Fibroblast of skin of back (primary cell): ENCODE results near the gene KMT2C.

Experiments used
- DNase-seq: peaks from one replicate; pipeline ENCODE4 v3.0.0-alpha.2; 2013

Gene KMT2C

GRCh38 chr7:152097330-152097729 lies 338.5 kb downstream of the KMT2C start:
- no peak for DNase-seq

GRCh38 chr7:152095771-152096170 lies 340.0 kb downstream of the KMT2C start:
- DNase-seq = no peak

- no peak for DNase-seq
These were observed 342.1 kb downstream of the KMT2C start for GRCh38 chr7:152093717-152094116.

GRCh38 chr7:152090747-152091146 lies 345.1 kb downstream of the KMT2C start:
- no peak for DNase-seq

GRCh38 chr7:152089183-152089582 lies 346.6 kb downstream of the KMT2C start:
- no peak for DNase-seq

DNA sequence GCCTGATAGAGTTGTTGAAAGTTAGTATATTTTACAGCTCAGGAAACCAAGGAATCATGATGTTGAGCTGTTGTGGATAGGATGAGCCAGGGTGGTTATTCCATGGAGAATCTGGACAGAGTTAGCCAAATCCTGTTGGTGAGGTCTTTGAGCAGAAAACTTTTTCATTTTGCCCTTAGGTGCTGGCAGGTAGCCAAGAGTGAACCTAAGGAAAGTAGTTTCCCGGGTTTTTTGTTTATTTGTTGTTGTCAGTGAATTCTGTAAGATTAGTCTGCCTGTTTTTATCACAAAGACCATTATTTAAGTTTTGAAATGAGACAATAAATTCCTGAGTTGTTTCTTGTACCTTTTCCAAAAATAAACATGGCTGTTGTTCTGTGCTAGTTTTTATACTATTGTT lies 349.3 kb downstream of the KMT2C start:
- DNase-seq = no peak

- DNase-seq = no peak
These were observed 350.7 kb downstream of the KMT2C start for GRCh38 chr7:152085131-152085530.
